HepG2 (cell line): ENCODE data around the gene LYZL2. TPM values are rescaled to one million over a fixed set of nuclear protein-coding genes. Genes with fewer than 3 reads are reported as not detected.

ENCODE experiments used
- ELF3 ChIP-seq: IDR thresholded peaks from 2 replicates; pipeline ENCODE4 v1.6.1; 2016; ENCODE audit warnings: missing genetic modification reagents, missing compliant biosample characterization
- FOXC1 ChIP-seq: sonication (generic); formaldehyde crosslinking; IDR thresholded peaks from 2 replicates; pipeline ENCODE4 v1.8.0; 2022; ENCODE audit warnings: mild to moderate bottlenecking, missing genetic modification reagents, borderline replicate concordance
- HIVEP1 ChIP-seq: sonication (generic); formaldehyde crosslinking; IDR thresholded peaks from 2 replicates; pipeline ENCODE4 v1.4.0; 2020; ENCODE audit warnings: mild to moderate bottlenecking, missing genetic modification reagents
- HNRNPLL ChIP-seq: fragments of 200-400 bp; formaldehyde crosslinking; IDR thresholded peaks from 2 replicates; pipeline ENCODE4 v1.6.1; 2017; ENCODE audit warnings: mild to moderate bottlenecking, low read depth, low read length; ENCODE audit not compliant: poor library complexity, severe bottlenecking
- MAZ ChIP-seq, 2 experiments: sonication (generic) in 1 of 2; formaldehyde crosslinking in 1 of 2; IDR thresholded peaks; 2 replicates each; pipeline versions ENCODE4 v1.5.0 to v1.6.1; 2012 to 2020; ENCODE audit warnings: low read depth in 2 of 2, mild to moderate bottlenecking in 2 of 2, borderline replicate concordance in 1 of 2, improper control_type of control experiment in 1 of 2, low read length in 1 of 2, missing genetic modification reagents in 1 of 2, moderate library complexity in 1 of 2
- MEIS1 ChIP-seq: sonication (generic); formaldehyde crosslinking; IDR thresholded peaks from 2 replicates; pipeline ENCODE4 v1.9.0; 2021; ENCODE audit warnings: mild to moderate bottlenecking, missing genetic modification reagents, moderate library complexity, borderline replicate concordance
- MZF1 ChIP-seq: sonication (generic); formaldehyde crosslinking; IDR thresholded peaks from 2 replicates; pipeline ENCODE4 v1.8.1; 2023; ENCODE audit warnings: mild to moderate bottlenecking, missing genetic modification reagents, borderline replicate concordance
- PATZ1 ChIP-seq: sonication (generic); formaldehyde crosslinking; IDR thresholded peaks from 2 replicates; pipeline ENCODE4 v1.4.0; 2020; ENCODE audit warnings: missing genetic modification reagents
- PHB2 ChIP-seq: fragments of 450-650 bp; IDR thresholded peaks from 2 replicates; pipeline ENCODE4 v1.6.1; 2018; ENCODE audit not compliant: partially characterized antibody
- RBAK ChIP-seq: sonication (generic); formaldehyde crosslinking; IDR thresholded peaks from 2 replicates; pipeline ENCODE4 v1.5.1; 2020; ENCODE audit warnings: mild to moderate bottlenecking, missing genetic modification reagents
- SETDB1 ChIP-seq: sonication (generic); formaldehyde crosslinking; IDR thresholded peaks from 2 replicates; pipeline ENCODE4 v1.5.1; 2020; ENCODE audit warnings: missing genetic modification reagents, mild to moderate bottlenecking, borderline replicate concordance
- TAF1 ChIP-seq: sonication (generic); formaldehyde crosslinking; IDR thresholded peaks from 2 replicates; pipeline ENCODE4 v1.4.0; 2020; ENCODE audit warnings: missing genetic modification reagents
- ZBTB1 ChIP-seq: sonication (generic); formaldehyde crosslinking; IDR thresholded peaks from 2 replicates; pipeline ENCODE4 v1.4.0; 2020; ENCODE audit warnings: missing genetic modification reagents, borderline replicate concordance
- ZBTB33 ChIP-seq: sonication (generic); formaldehyde crosslinking; IDR thresholded peaks from 2 replicates; pipeline ENCODE4 v1.4.0; 2020; ENCODE audit warnings: missing genetic modification reagents
- ZFAT ChIP-seq: sonication (generic); formaldehyde crosslinking; conservative IDR thresholded peaks from 2 replicates; pipeline ENCODE4 v1.8.1; 2023; ENCODE audit warnings: missing genetic modification reagents, inconsistent platforms
- ZFP37 ChIP-seq: sonication (generic); formaldehyde crosslinking; IDR thresholded peaks from 2 replicates; pipeline ENCODE4 v1.4.0; 2020; ENCODE audit warnings: missing genetic modification reagents, borderline replicate concordance
- ZNF136 ChIP-seq: sonication (generic); formaldehyde crosslinking; IDR thresholded peaks from 2 replicates; pipeline ENCODE4 v1.8.1; 2022; ENCODE audit warnings: low read depth, mild to moderate bottlenecking, moderate library complexity, missing genetic modification reagents
- ZNF776 ChIP-seq: sonication (generic); formaldehyde crosslinking; IDR thresholded peaks from 2 replicates; pipeline ENCODE4 v1.4.0; 2020; ENCODE audit warnings: mild to moderate bottlenecking, missing genetic modification reagents
- ZNF800 ChIP-seq: sonication (generic); formaldehyde crosslinking; IDR thresholded peaks from 2 replicates; pipeline ENCODE4 v1.4.0; 2020; ENCODE audit warnings: missing genetic modification reagents
- polyA plus RNA-seq, 8 experiments: library from polyadenylated mRNA; depleted of rRNA in 3 of 8; stranded (reverse) in 7 of 8; unstranded in 1 of 8; fragments of >200 nt; fragmentation: Illumina TruSeq in 4 of 8; extraction: Trizol in 4 of 8; gene quantifications; 2 replicates each; pipeline versions ENCODE4 v1.2.1 to v1.2.3, GENCODE V29; 2011 to 2016; ENCODE audit warnings: low read depth in 4 of 8, missing spikeins in 1 of 8, mixed read lengths in 1 of 8; ENCODE audit not compliant: insufficient read depth in 1 of 8
- total RNA-seq, 5 experiments: library from RNA; depleted of rRNA; stranded (reverse); fragments of >200 nt; fragmentation: Illumina TruSeq; extraction: Trizol; gene quantifications; 2 replicates each; pipeline ENCODE4 v1.2.3, GENCODE V29; 2016; ENCODE audit warnings: low read depth in 1 of 5
- TF ChIP-seq, protein P1 (sequence below): sonication (generic); formaldehyde crosslinking; IDR thresholded peaks from 2 replicates; pipeline ENCODE4 v1.4.0; 2020; ENCODE audit warnings: missing genetic modification reagents
- TF ChIP-seq, protein P2 (sequence below): sonication (generic); formaldehyde crosslinking; IDR thresholded peaks from 2 replicates; pipeline ENCODE4 v1.4.0; 2020; ENCODE audit warnings: missing genetic modification reagents; ENCODE audit errors: not compliant biosample characterization

The LYZL2 gene
- total and polyA plus RNA-seq, 2 of the 13 experiments (the other 11 are each of a cell fraction or from before 2014, with no cell fraction given), result 0.20 to 0.63 TPM

DNA sequence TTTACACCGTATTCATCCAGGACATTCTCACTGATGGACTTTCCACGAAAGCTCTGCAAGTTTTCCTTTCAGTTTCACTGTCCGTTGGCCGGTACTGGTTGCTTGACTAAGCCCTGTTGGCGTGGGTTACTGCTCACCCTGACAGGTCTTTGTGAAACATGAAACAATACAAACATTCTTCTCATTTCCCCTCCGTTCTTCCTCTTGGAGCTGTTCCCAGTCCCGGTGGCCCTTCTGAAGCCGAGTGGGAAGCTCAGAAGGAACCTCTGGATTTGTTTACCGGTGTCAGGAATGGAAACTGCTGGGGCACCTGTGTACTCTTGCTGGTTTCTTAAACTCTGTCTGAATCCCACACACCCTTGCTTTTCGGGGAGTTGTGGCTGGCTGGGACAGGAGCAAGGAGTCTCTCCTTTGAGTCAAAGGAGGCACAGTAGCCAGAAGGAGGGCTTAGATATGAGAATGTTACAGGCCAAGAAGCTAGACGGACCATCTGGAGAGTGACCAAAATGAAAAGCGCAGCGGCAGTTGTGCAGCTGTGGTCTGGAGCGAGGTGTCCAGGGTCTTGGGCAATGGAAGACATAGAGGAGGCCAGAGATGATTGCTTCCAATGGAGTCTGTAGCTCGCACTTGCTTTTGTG is 45.7 kb downstream of the LYZL2 start (continued):
- TF ChIP-seq PATZ1 (CRISPR knock-in tag) (no peak; the same call in 1 of the 2 replicates), SETDB1 (CRISPR knock-in tag) (no peak), HIVEP1 (CRISPR knock-in tag) (no peak), HNRNPLL (no peak), MAZ (IDR thresholded peaks at IDR 0.05; ENCODE audit: borderline replicate concordance, low read depth, low read length) (no peak), MAZ (CRISPR knock-in tag; IDR thresholded peaks at IDR 0.05; ENCODE audit: low read depth) (no peak), ZFAT (CRISPR knock-in tag) (no peak), RBAK (CRISPR knock-in tag) (no peak), ZBTB1 (CRISPR knock-in tag) (no peak), FOXC1 (CRISPR knock-in tag) (no peak), ZNF136 (no peak), ZNF800 (CRISPR knock-in tag) (no peak), ELF3 (CRISPR knock-in tag) (peak; percentile 98), PHB2 (no peak), ZNF776 (CRISPR knock-in tag) (no peak), ZBTB33 (CRISPR knock-in tag) (no peak), MEIS1 (CRISPR knock-in tag) (peak; percentile 36; the same call in 1 of the 2 replicates), TAF1 (CRISPR knock-in tag) (no peak), ZFP37 (CRISPR knock-in tag) (no peak), MZF1 (CRISPR knock-in tag) (no peak)
- TF ChIP-seq, protein P1, sequence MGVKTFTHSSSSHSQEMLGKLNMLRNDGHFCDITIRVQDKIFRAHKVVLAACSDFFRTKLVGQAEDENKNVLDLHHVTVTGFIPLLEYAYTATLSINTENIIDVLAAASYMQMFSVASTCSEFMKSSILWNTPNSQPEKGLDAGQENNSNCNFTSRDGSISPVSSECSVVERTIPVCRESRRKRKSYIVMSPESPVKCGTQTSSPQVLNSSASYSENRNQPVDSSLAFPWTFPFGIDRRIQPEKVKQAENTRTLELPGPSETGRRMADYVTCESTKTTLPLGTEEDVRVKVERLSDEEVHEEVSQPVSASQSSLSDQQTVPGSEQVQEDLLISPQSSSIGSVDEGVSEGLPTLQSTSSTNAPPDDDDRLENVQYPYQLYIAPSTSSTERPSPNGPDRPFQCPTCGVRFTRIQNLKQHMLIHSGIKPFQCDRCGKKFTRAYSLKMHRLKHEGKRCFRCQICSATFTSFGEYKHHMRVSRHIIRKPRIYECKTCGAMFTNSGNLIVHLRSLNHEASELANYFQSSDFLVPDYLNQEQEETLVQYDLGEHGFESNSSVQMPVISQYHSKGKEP, result no peak
- TF ChIP-seq, protein P2, sequence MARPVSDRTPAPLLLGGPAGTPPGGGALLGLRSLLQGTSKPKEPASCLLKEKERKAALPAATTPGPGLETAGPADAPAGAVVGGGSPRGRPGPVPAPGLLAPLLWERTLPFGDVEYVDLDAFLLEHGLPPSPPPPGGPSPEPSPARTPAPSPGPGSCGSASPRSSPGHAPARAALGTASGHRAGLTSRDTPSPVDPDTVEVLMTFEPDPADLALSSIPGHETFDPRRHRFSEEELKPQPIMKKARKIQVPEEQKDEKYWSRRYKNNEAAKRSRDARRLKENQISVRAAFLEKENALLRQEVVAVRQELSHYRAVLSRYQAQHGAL (CRISPR knock-in tag), result peak; percentile 8
